DOHH2 (cell line): Measurements from ENCODE around the gene DCK.
"Not testable (repeated sequence)": the region's sequence is repeated elsewhere in the genome, so short reads cannot be mapped to it uniquely, and the experiment has no call there.

Experiments
- EZH2phosphoT487 ChIP-seq: fragments of 200-600 bp; sonication (generic); IDR thresholded peaks from 2 replicates; pipeline ENCODE4 v1.6.1; 2017; ENCODE audit warnings: borderline replicate concordance, mild to moderate bottlenecking, antibody characterized with exemption, low read length, moderate library complexity, mixed read lengths
- TF ChIP-seq, protein P1 (sequence below): fragments of 200-600 bp; sonication (generic); IDR thresholded peaks from one replicate; pipeline ENCODE4 v1.5.1; 2014; ENCODE audit warnings: antibody characterized with exemption, mild to moderate bottlenecking, low read depth, low read length; ENCODE audit not compliant: poor library complexity, severe bottlenecking

DNA sequence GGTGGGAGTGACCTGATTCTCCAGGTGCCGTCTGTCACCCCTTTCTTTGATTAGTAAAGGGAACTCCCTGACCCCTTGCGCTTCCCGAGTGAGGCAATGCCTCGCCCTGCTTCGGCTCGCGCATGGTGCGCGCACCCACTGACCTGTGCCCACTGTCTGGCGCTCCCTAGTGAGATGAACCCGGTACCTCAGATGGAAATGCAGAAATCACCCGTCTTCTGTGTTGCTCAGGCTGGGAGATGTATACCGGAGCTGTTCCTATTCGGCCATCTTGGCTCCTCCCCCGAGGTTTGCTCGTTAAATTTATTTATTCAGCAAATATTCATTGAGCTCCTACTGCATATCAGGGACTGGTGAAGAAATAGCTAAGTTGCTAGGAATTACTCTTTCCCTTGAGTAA is 66.1 kb downstream of the DCK start:
- TF ChIP-seq, protein P1, sequence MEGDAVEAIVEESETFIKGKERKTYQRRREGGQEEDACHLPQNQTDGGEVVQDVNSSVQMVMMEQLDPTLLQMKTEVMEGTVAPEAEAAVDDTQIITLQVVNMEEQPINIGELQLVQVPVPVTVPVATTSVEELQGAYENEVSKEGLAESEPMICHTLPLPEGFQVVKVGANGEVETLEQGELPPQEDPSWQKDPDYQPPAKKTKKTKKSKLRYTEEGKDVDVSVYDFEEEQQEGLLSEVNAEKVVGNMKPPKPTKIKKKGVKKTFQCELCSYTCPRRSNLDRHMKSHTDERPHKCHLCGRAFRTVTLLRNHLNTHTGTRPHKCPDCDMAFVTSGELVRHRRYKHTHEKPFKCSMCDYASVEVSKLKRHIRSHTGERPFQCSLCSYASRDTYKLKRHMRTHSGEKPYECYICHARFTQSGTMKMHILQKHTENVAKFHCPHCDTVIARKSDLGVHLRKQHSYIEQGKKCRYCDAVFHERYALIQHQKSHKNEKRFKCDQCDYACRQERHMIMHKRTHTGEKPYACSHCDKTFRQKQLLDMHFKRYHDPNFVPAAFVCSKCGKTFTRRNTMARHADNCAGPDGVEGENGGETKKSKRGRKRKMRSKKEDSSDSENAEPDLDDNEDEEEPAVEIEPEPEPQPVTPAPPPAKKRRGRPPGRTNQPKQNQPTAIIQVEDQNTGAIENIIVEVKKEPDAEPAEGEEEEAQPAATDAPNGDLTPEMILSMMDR: not testable (repeated sequence)
- not testable (repeated sequence) for TF ChIP-seq EZH2phosphoT487
